ENCODE data around the gene EVI5.

GRCh38 chr1:92690212-92690906 is 94.5 kb downstream of the EVI5 start:
- TF ChIP-seq CTCF (IDR thresholded peaks at IDR 0.05) (no peak), EP300 (IDR thresholded peaks at IDR 0.05) (no peak), POLR2A (IDR thresholded peaks at IDR 0.05) (no peak), POLR2AphosphoS5 (IDR thresholded peaks at IDR 0.05) (no peak)

Measured in sigmoid colon (tissue), 4 donors.